Measurements from ENCODE around the gene HS3ST1.

DNA sequence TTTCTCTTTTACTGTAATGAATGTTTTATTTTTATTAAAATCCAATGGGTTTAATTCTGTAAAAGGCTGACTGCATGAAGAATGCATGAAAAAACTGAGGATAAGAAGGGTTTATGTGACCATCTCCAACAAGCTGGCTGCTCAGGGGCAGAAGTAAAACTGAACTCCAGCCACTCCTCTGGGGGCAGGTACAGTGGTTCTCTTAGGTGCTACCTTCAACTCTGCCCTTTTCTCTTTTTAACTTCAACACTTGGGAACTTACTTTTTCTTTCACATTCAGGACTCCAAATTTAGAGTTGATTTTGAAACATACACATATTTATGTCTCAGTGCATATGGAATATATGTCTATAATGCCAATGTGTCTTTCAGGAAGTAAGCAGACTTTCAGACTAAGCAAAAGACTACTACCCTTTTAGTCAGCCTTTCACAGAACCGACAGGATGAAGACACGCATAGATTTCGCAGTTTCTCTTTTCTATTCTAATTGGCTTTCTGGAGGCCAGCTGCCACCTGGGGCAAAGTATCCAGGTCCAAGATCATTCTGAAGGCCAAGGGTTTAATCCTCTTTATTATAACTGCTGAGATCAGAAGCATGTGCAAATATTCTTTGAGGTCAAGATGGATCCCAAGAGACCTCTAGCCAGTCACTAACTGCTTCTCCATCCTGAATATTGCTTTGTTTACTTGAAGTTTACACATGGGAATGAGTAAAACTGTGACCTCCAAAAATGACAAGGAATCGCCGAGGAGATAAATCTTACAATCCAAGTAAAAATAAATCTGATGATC lies 30.7 kb downstream of the HS3ST1 start:
- TF ChIP-seq, protein P1, sequence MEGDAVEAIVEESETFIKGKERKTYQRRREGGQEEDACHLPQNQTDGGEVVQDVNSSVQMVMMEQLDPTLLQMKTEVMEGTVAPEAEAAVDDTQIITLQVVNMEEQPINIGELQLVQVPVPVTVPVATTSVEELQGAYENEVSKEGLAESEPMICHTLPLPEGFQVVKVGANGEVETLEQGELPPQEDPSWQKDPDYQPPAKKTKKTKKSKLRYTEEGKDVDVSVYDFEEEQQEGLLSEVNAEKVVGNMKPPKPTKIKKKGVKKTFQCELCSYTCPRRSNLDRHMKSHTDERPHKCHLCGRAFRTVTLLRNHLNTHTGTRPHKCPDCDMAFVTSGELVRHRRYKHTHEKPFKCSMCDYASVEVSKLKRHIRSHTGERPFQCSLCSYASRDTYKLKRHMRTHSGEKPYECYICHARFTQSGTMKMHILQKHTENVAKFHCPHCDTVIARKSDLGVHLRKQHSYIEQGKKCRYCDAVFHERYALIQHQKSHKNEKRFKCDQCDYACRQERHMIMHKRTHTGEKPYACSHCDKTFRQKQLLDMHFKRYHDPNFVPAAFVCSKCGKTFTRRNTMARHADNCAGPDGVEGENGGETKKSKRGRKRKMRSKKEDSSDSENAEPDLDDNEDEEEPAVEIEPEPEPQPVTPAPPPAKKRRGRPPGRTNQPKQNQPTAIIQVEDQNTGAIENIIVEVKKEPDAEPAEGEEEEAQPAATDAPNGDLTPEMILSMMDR (IDR thresholded peaks at IDR 0.05), result no peak
- TF ChIP-seq EZH2phosphoT487 (IDR thresholded peaks at IDR 0.05), result no peak
